ENCODE measurements around the gene FA2H. TPM values are rescaled to one million over a fixed set of nuclear protein-coding genes. Genes with fewer than 3 reads are reported as not detected.

The FA2H gene
- total and polyA plus RNA-seq, 2 of the 13 experiments (the other 11 are each of a cell fraction or from before 2014, with no cell fraction given) = 0.20 TPM; not detected in 1

GRCh38 chr16:74666425-74667254 is 108.0 kb downstream of the FA2H start, which contains the start of gene RFWD3 (continued):
- TF ChIP-seq DBP (CRISPR knock-in tag; IDR thresholded peaks at IDR 0.05; ENCODE audit: not compliant biosample characterization) = peak; percentile 57
- peak; percentile 80 for TF ChIP-seq ZNF580 (CRISPR knock-in tag; IDR thresholded peaks at IDR 0.05; ENCODE audit: borderline replicate concordance, low read depth)
- peak; percentile 89 for TF ChIP-seq ZNF317 (CRISPR knock-in tag; IDR thresholded peaks at IDR 0.05)
- peak; percentile 73 for TF ChIP-seq IKZF4 (CRISPR knock-in tag; IDR thresholded peaks at IDR 0.05; ENCODE audit: borderline replicate concordance, low read depth, not compliant biosample characterization)
- TF ChIP-seq SRSF1 (optimal IDR thresholded peaks at IDR 0.05; ENCODE audit: low read depth, low read length) = peak; percentile 68
- TF ChIP-seq ZNF501 (CRISPR knock-in tag; IDR thresholded peaks at IDR 0.05) = peak; percentile 58
- peak; percentile 82; the same call in 1 of the 2 replicates for TF ChIP-seq ZNF552 (CRISPR knock-in tag; IDR thresholded peaks at IDR 0.05; ENCODE audit: borderline replicate concordance)
- 0 out of 2 replicates have a peak, but pooled peaks have one; percentile 46 for TF ChIP-seq AKNA (CRISPR knock-in tag; IDR thresholded peaks at IDR 0.05; ENCODE audit: borderline replicate concordance)
- peak; percentile 15; the same call in 1 of the 2 replicates for TF ChIP-seq NR2F2 (IDR thresholded peaks at IDR 0.05; ENCODE audit: borderline replicate concordance, low read depth)
- peak; percentile 86 for TF ChIP-seq KLF11 (CRISPR knock-in tag; IDR thresholded peaks at IDR 0.05)
- no peak for TF ChIP-seq POLR2AphosphoS2 (IDR thresholded peaks at IDR 0.05; ENCODE audit: low read depth, low read length)
- peak; percentile 100 for TF ChIP-seq HMGXB3 (CRISPR knock-in tag; IDR thresholded peaks at IDR 0.05; ENCODE audit: borderline replicate concordance)
- TF ChIP-seq ZNF660 (CRISPR knock-in tag; IDR thresholded peaks at IDR 0.05; ENCODE audit: borderline replicate concordance, low read depth) = no peak
- TF ChIP-seq SNAPC2 (CRISPR knock-in tag; IDR thresholded peaks at IDR 0.05) = peak; percentile 0; the same call in 1 of the 2 replicates
- TF ChIP-seq REL (CRISPR knock-in tag; conservative IDR thresholded peaks at IDR 0.05) = no peak
- peak; percentile 77; the same call in 1 of the 2 replicates for TF ChIP-seq MEIS1 (CRISPR knock-in tag; IDR thresholded peaks at IDR 0.05; ENCODE audit: borderline replicate concordance)
